Adrenal gland (tissue), 12 donors: ENCODE results near the gene SLC30A4. TPM values are rescaled to one million over a fixed set of nuclear protein-coding genes. Genes with fewer than 3 reads are reported as not detected.
A peak's percentile ranks its signal among the peaks of the same experiment; 100 is the strongest.
"Not testable (repeated sequence)": the region's sequence is repeated elsewhere in the genome, so short reads cannot be mapped to it uniquely, and the experiment has no call there.

Experiments
- DNase-seq, 7 donors: peaks; one replicate each; pipeline ENCODE4 v3.0.0-alpha.2; 2019 to 2020
- H3K27ac ChIP-seq, 5 donors: fragments of 200-600 bp; sonication (generic) in 4 of 5; 1 replicate in 3 of 5; 2 replicates in 2 of 5; pipeline versions ENCODE4 v1.5.1 to v1.8.0; 2016 to 2020; ENCODE audit warnings: mild to moderate bottlenecking in 1 of 5
- H3K27me3 ChIP-seq: fragments of 200-600 bp; 2 replicates; pipeline ENCODE4 v1.8.0; 2021
- H3K36me3 ChIP-seq, 2 donors: fragments of 200-600 bp; replicated peaks in 1 of 2; 1 replicate in 1 of 2; 2 replicates in 1 of 2; pipeline versions ENCODE4 v1.5.1 to v1.8.0; 2018 to 2022
- H3K4me1 ChIP-seq, 2 donors: fragments of 200-600 bp; replicated peaks in 1 of 2; 1 replicate in 1 of 2; 2 replicates in 1 of 2; pipeline versions ENCODE4 v1.5.1 to v1.8.0; 2018 to 2021
- H3K4me3 ChIP-seq, 4 donors: fragments of 200-600 bp; sonication (generic) in 3 of 4; one replicate each; pipeline ENCODE4 v1.5.1; 2016 to 2018
- H3K9me3 ChIP-seq, 3 donors: fragments of 200-600 bp; sonication (generic) in 1 of 3; replicated peaks in 1 of 3; 1 replicate in 2 of 3; 2 replicates in 1 of 3; pipeline versions ENCODE4 v1.5.1 to v1.8.0; 2016 to 2021
- CTCF ChIP-seq, 6 experiments: fragments of 450-650 bp in 4 of 6; fragments of 200-600 bp in 2 of 6; sonication (generic) in 1 of 6; IDR thresholded peaks; 1 replicate in 5 of 6; 2 replicates in 1 of 6; pipeline versions ENCODE4 v1.5.1 to v1.8.0; 2016 to 2021; ENCODE audit warnings: antibody characterized with exemption in 6 of 6, mild to moderate bottlenecking in 2 of 6, moderate library complexity in 1 of 6
- POLR2A ChIP-seq, 2 donors: fragments of 450-650 bp; IDR thresholded peaks; one replicate each; pipeline ENCODE4 v1.6.1; 2017; ENCODE audit warnings: antibody characterized with exemption in 2 of 2, mild to moderate bottlenecking in 2 of 2, moderate library complexity in 1 of 2
- WGBS, 4 donors: extraction: QIAGEN DNeasy Blood & Tissue Kit in 2 of 4; methylation state at CpG; one replicate each; pipeline versions ENCODE4 v1.1.5 to v1.1.7; 2013 to 2017; 5-methylcytosine and 5-hydroxymethylcytosine counted together
- intact Hi-C, 2 donors: fragments of 100-400 bp; cut with DNase I; formaldehyde crosslinking; loops; one replicate each; pipeline versions ENCODE4 v1.14.1 to v1.15.0; 2022 to 2023
- polyA plus RNA-seq, 3 donors: library from polyadenylated mRNA; stranded (reverse); fragments of 200-250 nt in 2 of 3; fragments of 350-450 nt in 1 of 3; fragmentation: Illumina TruSeq in 1 of 3; extraction: RNeasy Lipid Tissue Mini Kit (QIAGEN cat#74804) in 1 of 3; gene quantifications; one replicate each; pipeline ENCODE4 v1.2.3, GENCODE V29; 2013 to 2014
- total RNA-seq, 9 donors: library from RNA; depleted of rRNA in 4 of 9; stranded (reverse); fragments of >200 nt in 4 of 9; fragments of 120-200 nt in 1 of 9; fragmentation: NEBNext Ultra II Directional in 1 of 9; extraction: Animal tissue kit (Norgen Biotek cat#: 25700) in 1 of 9; gene quantifications; one replicate each; pipeline versions ENCODE4 v1.1.0 to v1.2.4, GENCODE V29; 2013 to 2023
- donor health status: healthy with polysubstance abuse.
- donor health status: Bipolar disorder and iron deficiency.
- donor health status: DM: yes; HTN: yes; CAD: no.
- donor health status: DM: no; HTN: no; CAD: no.
- donor health status: DM: no; HTN: no; CAD: no.
- donor health status: DM: yes; HTN: yes; CAD: no.

SLC30A4 gene
- total and polyA plus RNA-seq, 12 donors, result 1.5 to 10.6 (median 6.1) TPM

GRCh38 chr15:45536934-45537333 lies 14.4 kb upstream of the SLC30A4 start:
- no peaks in the 10 kb centered on the region for H3K9me3 ChIP-seq
- DNase-seq, result no peak
- H3K4me3 ChIP-seq, result no peak overlapping the region
- no peak overlapping the region for H3K27ac ChIP-seq
- no peaks in the 10 kb centered on the region for H3K4me1 ChIP-seq
- no peaks in the 10 kb centered on the region for H3K36me3 ChIP-seq
- intact Hi-C loops, result no loop called here
- 31 to 33% (median 32%) methylated on average over 3 of the region's 3 CpGs for WGBS, 4 donors
- TF ChIP-seq CTCF (IDR thresholded peaks at IDR 0.05), result no peak
- no peak for TF ChIP-seq POLR2A (IDR thresholded peaks at IDR 0.05)
- H3K27me3 ChIP-seq, result no peaks in the 10 kb centered on the region

GRCh38 chr15:45535486-45536042 lies 13.0 kb upstream of the SLC30A4 start:
- Histone ChIP-seq H3K9me3 (no peaks in the 10 kb centered on the region), H3K4me3 (no peak overlapping the region), H3K36me3 (no peaks in the 10 kb centered on the region), H3K27ac (no peak overlapping the region), H3K27me3 (no peaks in the 10 kb centered on the region), H3K4me1 (no peaks in the 10 kb centered on the region)
- intact Hi-C loops, result no loop called here
- DNase-seq, result no peak
- TF ChIP-seq CTCF (IDR thresholded peaks at IDR 0.05) (no peak), POLR2A (IDR thresholded peaks at IDR 0.05) (no peak)
- WGBS, 4 donors, result 83 to 97% (median 94%) methylated on average over 2 of the region's 2 CpGs

DNA sequence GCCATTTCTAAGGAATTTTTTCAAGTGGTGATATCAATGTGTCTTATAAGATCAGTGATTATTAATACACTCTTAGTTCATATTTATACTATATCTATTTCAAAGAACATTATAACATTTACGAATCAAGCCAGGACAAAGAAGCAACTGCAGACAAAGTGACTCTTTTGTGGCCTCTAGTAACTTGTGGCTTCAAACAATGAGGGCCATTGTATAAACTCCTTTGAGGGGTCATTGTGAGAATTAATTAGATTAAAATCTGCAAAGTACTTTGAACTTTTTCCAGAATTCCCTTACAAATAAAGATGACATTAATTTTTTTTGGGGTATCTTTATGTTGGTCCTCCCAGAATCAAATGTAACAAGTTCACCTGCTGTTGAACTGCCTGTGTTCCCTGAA lies 12.3 kb upstream of the SLC30A4 start:
- no peak for TF ChIP-seq CTCF (IDR thresholded peaks at IDR 0.05)
- no peak for TF ChIP-seq POLR2A (IDR thresholded peaks at IDR 0.05)

GRCh38 chr15:45532892-45533291 lies 10.3 kb upstream of the SLC30A4 start:
- WGBS, 4 donors, result 62 to 80% (median 68%) methylated on average over 3 of the region's 3 CpGs
- H3K36me3 ChIP-seq, DNase-seq, H3K27ac ChIP-seq, H3K4me3 ChIP-seq, H3K9me3 ChIP-seq, intact Hi-C loops, H3K27me3 ChIP-seq, H3K4me1 ChIP-seq: not testable (repeated sequence)

More for the DNA sequence above, 12.3 kb upstream of the SLC30A4 start:
- no peak for DNase-seq
- intact Hi-C loops, result no loop called here
- no peaks in the 10 kb centered on the region for H3K9me3 ChIP-seq
- no peak overlapping the region for H3K4me3 ChIP-seq
- 82 to 90% (median 87%) methylated on average over 1 of the region's 1 CpG for WGBS, 4 donors
- no peak overlapping the region for H3K27ac ChIP-seq
- no peaks in the 10 kb centered on the region for H3K27me3 ChIP-seq
- no peaks in the 10 kb centered on the region for H3K4me1 ChIP-seq
- H3K36me3 ChIP-seq, result no peaks in the 10 kb centered on the region

- TF ChIP-seq CTCF (IDR thresholded peaks at IDR 0.05) (no peak), POLR2A (IDR thresholded peaks at IDR 0.05) (no peak)
- DNase-seq, result peak in 1 of 7 donors; percentile 11
- H3K27ac ChIP-seq, result no peak overlapping the region
- H3K9me3 ChIP-seq, result no peaks in the 10 kb centered on the region
- peaks cover 0 to 3% of the 10 kb centered on the region in 2 donors for H3K4me1 ChIP-seq
- no peak overlapping the region for H3K4me3 ChIP-seq
- intact Hi-C loops, result loop anchor here in 1 of 2 donors (10.0 kb wide), 1 partner anchor 45 kb away; no protein-coding TSS in a partner anchor
- H3K27me3 ChIP-seq, result no peaks in the 10 kb centered on the region
- no peaks in the 10 kb centered on the region for H3K36me3 ChIP-seq
- 75 to 83% (median 79%) methylated on average over 2 to 3 of the region's 3 CpGs for WGBS, 4 donors
These were observed 7.1 kb upstream of the SLC30A4 start for GRCh38 chr15:45529613-45530012.
